Brain microvascular endothelial cell (primary cell): Measurements from ENCODE around the gene ANAPC5.

Experiments used
- DNase-seq: peaks from one replicate; pipeline ENCODE4 v3.0.0-alpha.2; 2020
- H3K27ac ChIP-seq: fragments of 250-450 bp; sonication (Bioruptor Pico); 2 replicates; pipeline ENCODE4 v1.5.1; 2020; ENCODE audit warnings: mild to moderate bottlenecking, moderate library complexity
- H3K27me3 ChIP-seq: fragments of 250-450 bp; sonication (Bioruptor Pico); replicated peaks from 2 replicates; pipeline ENCODE4 v1.5.1; 2020; ENCODE audit warnings: mild to moderate bottlenecking
- H3K36me3 ChIP-seq: fragments of 250-450 bp; sonication (Bioruptor Pico); replicated peaks from 2 replicates; pipeline ENCODE4 v1.5.1; 2020; ENCODE audit warnings: mild to moderate bottlenecking
- H3K4me3 ChIP-seq: 2 replicates; pipeline ENCODE4 v1.5.1; 2011; ENCODE audit warnings: low read depth, mild to moderate bottlenecking, control low read depth, low read length, moderate library complexity
- CTCF ChIP-seq: IDR thresholded peaks from 2 replicates; pipeline ENCODE4 v1.5.1; 2011; ENCODE audit warnings: low read depth, mild to moderate bottlenecking, moderate library complexity, low read length, control low read depth, inconsistent platforms; ENCODE audit errors: missing control alignments
- in situ Hi-C: cut with HindIII; loops from 2 replicates; pipeline ENCODE4 v1.10.0; 2017; ENCODE audit warnings: low sequenced_read_pairs, low pct_ligation_motif_present

The ANAPC5 gene

DNA sequence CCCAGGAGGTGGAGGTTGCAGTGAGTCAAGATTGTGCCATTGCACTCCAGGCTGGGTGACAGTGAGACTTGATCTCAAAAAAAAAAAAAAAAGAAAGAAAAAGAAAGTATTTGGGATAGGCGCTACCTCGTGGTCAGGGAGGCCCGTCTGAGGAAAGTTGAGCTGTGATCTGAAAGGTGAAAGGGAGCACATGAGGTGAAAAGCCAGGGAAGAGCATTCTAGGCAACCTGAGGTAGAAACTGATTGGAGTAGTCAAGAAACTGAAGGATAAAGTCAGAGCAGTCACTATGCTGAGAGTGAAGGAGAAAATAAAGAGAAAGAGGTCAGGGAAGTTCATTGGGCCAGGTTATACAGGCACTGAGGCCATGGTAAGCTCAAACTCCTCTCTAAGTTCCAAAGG is 7.7 kb downstream of the ANAPC5 start:
- H3K36me3 ChIP-seq: peaks cover 54% of the 10 kb centered on the region

GRCh38 chr12:121337416-121337815 is 14.8 kb downstream of the ANAPC5 start:
- H3K36me3 ChIP-seq: peaks cover 57% of the 10 kb centered on the region
- no peak overlapping the region for H3K4me3 ChIP-seq
- in situ Hi-C loops: no loop called here
- no peak overlapping the region for H3K27ac ChIP-seq
- no peaks in the 10 kb centered on the region for H3K27me3 ChIP-seq
- no peak for TF ChIP-seq CTCF
- no peak for DNase-seq

More for the DNA sequence above, 7.7 kb downstream of the ANAPC5 start:
- H3K4me3 ChIP-seq: no peak overlapping the region
- H3K27me3 ChIP-seq: no peaks in the 10 kb centered on the region
- no peak overlapping the region for H3K27ac ChIP-seq
- TF ChIP-seq CTCF: no peak
- in situ Hi-C loops: no loop called here
- DNase-seq: no peak

GRCh38 chr12:121334513-121335343 is 17.5 kb downstream of the ANAPC5 start:
- H3K4me3 ChIP-seq: no peak overlapping the region
- H3K36me3 ChIP-seq: peaks cover 65% of the 10 kb centered on the region
- no peak overlapping the region for H3K27ac ChIP-seq
- DNase-seq: peak; percentile 47
- in situ Hi-C loops: no loop called here
- TF ChIP-seq CTCF: peak; percentile 79
- H3K27me3 ChIP-seq: no peaks in the 10 kb centered on the region

GRCh38 chr12:121333747-121334146 is 18.5 kb downstream of the ANAPC5 start:
- H3K36me3 ChIP-seq: peaks cover 67% of the 10 kb centered on the region
- in situ Hi-C loops: no loop called here
- DNase-seq: no peak
- TF ChIP-seq CTCF: no peak
- H3K27me3 ChIP-seq: no peaks in the 10 kb centered on the region
- no peak overlapping the region for H3K27ac ChIP-seq
- no peak overlapping the region for H3K4me3 ChIP-seq

DNA sequence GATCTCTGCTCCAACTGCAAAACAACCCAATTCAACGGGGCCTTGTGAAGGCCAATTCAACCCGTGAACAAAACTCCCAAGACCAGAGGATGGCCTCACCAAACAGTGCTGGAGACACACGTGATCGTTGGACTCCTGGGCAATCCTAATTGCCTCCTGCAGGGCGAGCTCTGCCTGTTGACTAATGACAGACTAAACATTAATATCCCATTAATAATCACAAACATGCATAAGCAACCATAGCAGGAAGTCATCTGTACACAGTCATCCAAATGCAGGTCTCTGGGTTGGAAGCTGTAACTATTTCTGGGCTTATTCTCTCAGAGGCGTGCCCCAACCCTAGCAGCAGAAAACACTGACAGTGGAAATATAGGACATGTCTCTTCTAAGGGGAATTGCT is 21.0 kb downstream of the ANAPC5 start:
- no peak for DNase-seq
- in situ Hi-C loops: no loop called here
- no peak for TF ChIP-seq CTCF

GRCh38 chr12:121330692-121331091 is 21.5 kb downstream of the ANAPC5 start:
- Histone ChIP-seq H3K27ac (no peak overlapping the region), H3K36me3 (peaks cover 80% of the 10 kb centered on the region), H3K4me3 (no peak overlapping the region), H3K27me3 (no peaks in the 10 kb centered on the region)
- in situ Hi-C loops: no loop called here
- no peak for DNase-seq
- no peak for TF ChIP-seq CTCF

More for the DNA sequence above, 21.0 kb downstream of the ANAPC5 start:
- H3K27me3 ChIP-seq: no peaks in the 10 kb centered on the region
- H3K36me3 ChIP-seq: peaks cover 74% of the 10 kb centered on the region
- no peak overlapping the region for H3K4me3 ChIP-seq
- no peak overlapping the region for H3K27ac ChIP-seq
